SK-N-SH treated with all-trans-retinoic acid at 6 μM for 48 hours (cell line): ENCODE results near the gene SUGP2.

Experiments
- CSDC2 ChIP-seq: fragments of 250-450 bp; sonication (Bioruptor Pico); IDR thresholded peaks from 2 replicates; pipeline ENCODE4 v1.5.0; 2020; ENCODE audit warnings: mild to moderate bottlenecking, moderate library complexity
- ESRRG ChIP-seq: fragments of 250-450 bp; sonication (Bioruptor Pico); IDR thresholded peaks from 2 replicates; pipeline ENCODE4 v1.6.1; 2021; ENCODE audit warnings: mild to moderate bottlenecking
- GLIS3 ChIP-seq: fragments of 250-450 bp; sonication (Bioruptor Pico); IDR thresholded peaks from 2 replicates; pipeline ENCODE4 v1.5.0; 2020; ENCODE audit warnings: mild to moderate bottlenecking, moderate library complexity
- PATZ1 ChIP-seq: fragments of 250-450 bp; sonication (Bioruptor Pico); IDR thresholded peaks from 2 replicates; pipeline ENCODE4 v1.8.0; 2020; ENCODE audit warnings: mild to moderate bottlenecking, moderate library complexity, borderline replicate concordance
- PPARA ChIP-seq: fragments of 250-450 bp; sonication (Bioruptor Pico); IDR thresholded peaks from 2 replicates; pipeline ENCODE4 v1.5.0; 2020; ENCODE audit warnings: mild to moderate bottlenecking, borderline replicate concordance
- TCF4 ChIP-seq: fragments of 250-450 bp; sonication (Bioruptor Pico); IDR thresholded peaks from 2 replicates; pipeline ENCODE4 v1.8.0; 2021; ENCODE audit warnings: mild to moderate bottlenecking, moderate library complexity, borderline replicate concordance
- ZFP3 ChIP-seq: fragments of 250-450 bp; sonication (Bioruptor Pico); IDR thresholded peaks from 2 replicates; pipeline ENCODE4 v1.5.0; 2020; ENCODE audit warnings: mild to moderate bottlenecking, moderate library complexity
- ZFP30 ChIP-seq: fragments of 450-650 bp; formaldehyde crosslinking; IDR thresholded peaks from 2 replicates; pipeline ENCODE4 v1.5.0; 2022; ENCODE audit warnings: mild to moderate bottlenecking, moderate library complexity
- ZNF565 ChIP-seq: fragments of 450-650 bp; formaldehyde crosslinking; conservative IDR thresholded peaks from 2 replicates; pipeline ENCODE4 v1.5.0; 2020; ENCODE audit warnings: low read depth, mild to moderate bottlenecking, moderate library complexity

- TF ChIP-seq ESRRG (CRISPR knock-in tag) (no peak), TCF4 (CRISPR knock-in tag) (no peak), PATZ1 (CRISPR knock-in tag) (no peak), ZFP3 (no peak), ZNF565 (no peak), GLIS3 (no peak), PPARA (CRISPR knock-in tag) (no peak), CSDC2 (no peak), ZFP30 (no peak)
These were observed 719 bp downstream of the SUGP2 start for GRCh38 chr19:19032420-19033175.
